Myocyte (in vitro differentiated cells): ENCODE data around the gene GCNT2. TPM values are rescaled to one million over a fixed set of nuclear protein-coding genes. Genes with fewer than 3 reads are reported as not detected.
"Not testable (repeated sequence)": the region's sequence is repeated elsewhere in the genome, so short reads cannot be mapped to it uniquely, and the experiment has no call there.

Source experiments
- DNase-seq: peaks from one replicate; pipeline ENCODE4 v3.0.0-alpha.2; 2012; ENCODE audit warnings: low read depth
- total RNA-seq: library from RNA; depleted of rRNA; stranded (reverse); fragments of >200 nt; gene quantifications from 2 replicates; pipeline ENCODE4 v1.2.3, GENCODE V29; 2014

Gene GCNT2
- total RNA-seq, 1 donor from 2014 or later: 0.43 TPM

GRCh38 chr6:10578723-10579122, 57.6 kb downstream of the GCNT2 start:
- no peak for DNase-seq

- DNase-seq: no peak
Observed at GRCh38 chr6:10579803-10580202, 58.7 kb downstream of the GCNT2 start.

- no peak for DNase-seq
Observed at GRCh38 chr6:10580570-10580969, 59.4 kb downstream of the GCNT2 start.

GRCh38 chr6:10581402-10581801, 60.3 kb downstream of the GCNT2 start:
- DNase-seq: not testable (repeated sequence)

- peak; percentile 31 for DNase-seq
Observed at GRCh38 chr6:10582774-10583508, 61.8 kb downstream of the GCNT2 start.

- no peak for DNase-seq
Observed at GRCh38 chr6:10583509-10583901, 62.4 kb downstream of the GCNT2 start.

- DNase-seq: no peak
Observed at GRCh38 chr6:10584607-10585006, 63.5 kb downstream of the GCNT2 start.

GRCh38 chr6:10585209-10585845, 64.2 kb downstream of the GCNT2 start:
- no peak for DNase-seq

GRCh38 chr6:10586302-10586701, 65.2 kb downstream of the GCNT2 start:
- DNase-seq: no peak

- no peak for DNase-seq
Observed at GRCh38 chr6:10587656-10588406, 66.7 kb downstream of the GCNT2 start.

GRCh38 chr6:10588562-10589428, 67.6 kb downstream of the GCNT2 start:
- DNase-seq: no peak

- no peak for DNase-seq
Observed at GRCh38 chr6:10589429-10589727, 68.2 kb downstream of the GCNT2 start.

GRCh38 chr6:10589983-10590382, 68.8 kb downstream of the GCNT2 start:
- no peak for DNase-seq

- DNase-seq: no peak
Observed at GRCh38 chr6:10591422-10592160, 70.4 kb downstream of the GCNT2 start.

- DNase-seq: peak; percentile 8
Observed at GRCh38 chr6:10595731-10596664, 74.8 kb downstream of the GCNT2 start.

- DNase-seq: no peak
Observed at GRCh38 chr6:10597499-10598001, 76.4 kb downstream of the GCNT2 start.

GRCh38 chr6:10598084-10598960, 77.2 kb downstream of the GCNT2 start:
- DNase-seq: no peak

- no peak for DNase-seq
Observed at GRCh38 chr6:10599046-10599445, 77.9 kb downstream of the GCNT2 start.
